ENCODE data around the gene DYNC2H1.

Gene DYNC2H1

GRCh38 chr11:103484545-103484944, 375.3 kb downstream of the DYNC2H1 start:
- DNase-seq (ENCODE audit: extremely low spot score): peak; percentile 8
- ChIA-PET CTCF (no interaction called here), POLR2A (no interaction called here)
- TF ChIP-seq L3MBTL2 (conservative IDR thresholded peaks at IDR 0.05) (no peak), BHLHE40 (IDR thresholded peaks at IDR 0.05; ENCODE audit: borderline replicate concordance) (no peak)

DNA sequence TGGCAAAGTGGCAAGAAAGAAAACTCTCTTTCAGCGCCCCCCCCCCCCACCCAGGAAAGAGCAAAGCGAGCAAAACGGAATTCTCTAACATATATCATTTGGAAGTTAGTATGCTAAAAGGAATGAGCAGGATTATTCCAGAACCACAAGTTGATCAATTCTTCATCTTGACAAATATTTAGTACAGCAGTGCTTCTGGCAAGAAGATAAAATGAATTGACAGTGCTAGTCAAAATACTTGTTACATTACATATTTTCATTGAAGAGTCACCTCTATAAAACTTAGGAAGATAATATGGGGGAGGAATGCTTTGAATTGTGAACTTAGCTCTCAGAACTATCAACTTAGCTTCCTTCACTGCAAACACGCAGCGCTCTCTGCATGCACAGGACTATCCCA, 377.4 kb downstream of the DYNC2H1 start:
- no peak for TF ChIP-seq ELF4 (IDR thresholded peaks at IDR 0.05)
- TF ChIP-seq BHLHE40 (IDR thresholded peaks at IDR 0.05; ENCODE audit: borderline replicate concordance): no peak
- POLR2A ChIA-PET: no interaction called here
- CTCF ChIA-PET: interaction anchor here (0.7 kb wide), 1 partner anchor 1070 kb away, joined by 3 read pairs; no protein-coding TSS in a partner anchor
- no peak for DNase-seq (ENCODE audit: extremely low spot score)

DNA sequence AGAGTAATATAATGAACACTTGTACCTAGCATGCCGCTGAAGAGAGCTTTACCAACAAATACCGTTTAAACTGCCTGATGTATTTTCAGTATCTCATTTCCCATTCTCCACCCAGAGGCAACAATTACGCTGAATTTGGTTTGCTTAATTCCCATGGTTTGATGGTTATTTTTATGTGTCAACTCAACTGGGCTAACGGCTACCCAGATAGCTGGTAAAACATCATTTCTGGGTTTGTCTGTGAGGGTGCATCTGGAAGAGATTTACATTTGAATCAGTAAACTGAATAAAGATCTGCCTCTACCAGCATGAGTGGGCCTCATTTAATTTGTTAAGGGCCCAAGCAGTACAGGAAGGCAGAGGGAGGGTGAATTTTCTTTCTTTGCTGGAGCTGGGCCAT, 377.9 kb downstream of the DYNC2H1 start:
- CTCF ChIA-PET: interaction anchor here (0.6 kb wide), 1 partner anchor 17 kb away, joined by 3 read pairs; no protein-coding TSS in a partner anchor
- no peak for DNase-seq (ENCODE audit: extremely low spot score)
- POLR2A ChIA-PET: no interaction called here

DNA sequence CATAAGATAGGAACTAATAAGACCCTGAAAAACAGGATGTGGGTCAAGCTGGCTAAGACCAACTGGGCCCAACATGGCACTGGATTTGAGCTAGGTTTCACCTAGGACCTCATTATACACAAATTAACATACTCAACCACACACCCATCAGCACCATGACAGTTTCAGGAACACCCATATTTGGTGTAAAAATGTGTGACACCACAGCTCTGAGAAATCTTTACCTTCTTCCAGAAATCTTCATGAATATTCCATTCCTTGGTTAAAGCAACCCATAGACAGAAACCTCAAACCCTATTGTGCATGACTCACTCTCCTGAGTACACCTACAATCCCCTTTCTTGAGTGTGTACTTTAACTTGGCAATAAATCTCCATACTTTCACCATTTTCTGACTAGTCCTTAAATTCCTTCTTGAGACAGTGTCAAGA, 378.8 kb downstream of the DYNC2H1 start:
- no peak for DNase-seq (ENCODE audit: extremely low spot score)
- no peak for TF ChIP-seq FOXK2 (IDR thresholded peaks at IDR 0.05)
- no peak for TF ChIP-seq CTBP1 (IDR thresholded peaks at IDR 0.05; ENCODE audit: borderline replicate concordance)
- TF ChIP-seq BHLHE40 (IDR thresholded peaks at IDR 0.05; ENCODE audit: borderline replicate concordance): no peak
- no peak for TF ChIP-seq NFRKB (IDR thresholded peaks at IDR 0.05)
- no peak for TF ChIP-seq SUZ12 (IDR thresholded peaks at IDR 0.05)
- TF ChIP-seq TARDBP (IDR thresholded peaks at IDR 0.05): no peak
- no peak for TF ChIP-seq PKNOX1 (IDR thresholded peaks at IDR 0.05)
- no peak for TF ChIP-seq HDGF (IDR thresholded peaks at IDR 0.05; ENCODE audit: borderline replicate concordance)
- TF ChIP-seq ARNT (IDR thresholded peaks at IDR 0.05): no peak
- TF ChIP-seq ZNF384 (IDR thresholded peaks at IDR 0.05): no peak
- TF ChIP-seq FOXA1 (IDR thresholded peaks at IDR 0.05): no peak
- no peak for TF ChIP-seq FOXM1 (IDR thresholded peaks at IDR 0.05; ENCODE audit: borderline replicate concordance)
- no peak for TF ChIP-seq LEF1 (IDR thresholded peaks at IDR 0.05; ENCODE audit: borderline replicate concordance)
- TF ChIP-seq ELF4 (IDR thresholded peaks at IDR 0.05): no peak
- no peak for TF ChIP-seq SP1 (IDR thresholded peaks at IDR 0.05)
- CTCF ChIA-PET: no interaction called here
- POLR2A ChIA-PET: no interaction called here

More for the DNA sequence above, 377.9 kb downstream of the DYNC2H1 start:
- TF ChIP-seq FOXM1 (IDR thresholded peaks at IDR 0.05; ENCODE audit: borderline replicate concordance) (no peak), CTBP1 (IDR thresholded peaks at IDR 0.05; ENCODE audit: borderline replicate concordance) (no peak), LEF1 (IDR thresholded peaks at IDR 0.05; ENCODE audit: borderline replicate concordance) (no peak), ELF4 (IDR thresholded peaks at IDR 0.05) (no peak), NFRKB (IDR thresholded peaks at IDR 0.05) (no peak), SP1 (IDR thresholded peaks at IDR 0.05) (no peak), PKNOX1 (IDR thresholded peaks at IDR 0.05) (no peak), FOXK2 (IDR thresholded peaks at IDR 0.05) (no peak), BHLHE40 (IDR thresholded peaks at IDR 0.05; ENCODE audit: borderline replicate concordance) (no peak), TARDBP (IDR thresholded peaks at IDR 0.05) (no peak), ZNF384 (IDR thresholded peaks at IDR 0.05) (no peak)

- ChIA-PET POLR2A (no interaction called here), CTCF (no interaction called here)
- DNase-seq (ENCODE audit: extremely low spot score): no peak
- TF ChIP-seq CTBP1 (IDR thresholded peaks at IDR 0.05; ENCODE audit: borderline replicate concordance): no peak
- no peak for TF ChIP-seq FOXA1 (IDR thresholded peaks at IDR 0.05)
- no peak for TF ChIP-seq PKNOX1 (IDR thresholded peaks at IDR 0.05)
- TF ChIP-seq FOXM1 (IDR thresholded peaks at IDR 0.05; ENCODE audit: borderline replicate concordance): no peak
- TF ChIP-seq TARDBP (IDR thresholded peaks at IDR 0.05): no peak
- no peak for TF ChIP-seq ELF4 (IDR thresholded peaks at IDR 0.05)
- no peak for TF ChIP-seq SP1 (IDR thresholded peaks at IDR 0.05)
- TF ChIP-seq LEF1 (IDR thresholded peaks at IDR 0.05; ENCODE audit: borderline replicate concordance): no peak
- TF ChIP-seq SUZ12 (IDR thresholded peaks at IDR 0.05): no peak
- TF ChIP-seq ARNT (IDR thresholded peaks at IDR 0.05): no peak
- TF ChIP-seq BHLHE40 (IDR thresholded peaks at IDR 0.05; ENCODE audit: borderline replicate concordance): no peak
- TF ChIP-seq HDGF (IDR thresholded peaks at IDR 0.05; ENCODE audit: borderline replicate concordance): no peak
- TF ChIP-seq NFRKB (IDR thresholded peaks at IDR 0.05): no peak
- no peak for TF ChIP-seq L3MBTL2 (conservative IDR thresholded peaks at IDR 0.05)
- no peak for TF ChIP-seq FOXK2 (IDR thresholded peaks at IDR 0.05)
- no peak for TF ChIP-seq ZNF384 (IDR thresholded peaks at IDR 0.05)
These were observed 379.4 kb downstream of the DYNC2H1 start for GRCh38 chr11:103488579-103488978.

DNA sequence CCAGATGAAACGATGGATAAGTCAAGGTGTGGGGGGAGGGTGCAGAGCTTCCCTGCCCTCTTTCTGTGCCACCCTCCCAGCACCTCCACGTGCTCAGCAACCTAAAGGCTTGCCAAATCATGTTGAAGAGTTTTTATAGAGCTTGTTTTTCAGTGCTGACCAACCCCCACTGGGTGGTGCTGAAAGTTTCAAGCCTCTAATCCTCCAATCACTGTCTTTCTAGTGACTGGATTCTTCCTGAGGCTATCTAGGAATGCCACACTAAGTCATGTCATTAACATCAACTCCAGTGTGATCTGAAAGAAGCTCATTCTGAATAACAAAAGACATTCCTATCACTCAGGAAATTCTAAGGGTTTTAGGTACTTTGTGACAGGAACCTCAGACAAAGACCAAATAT, 382.6 kb downstream of the DYNC2H1 start:
- no peak for DNase-seq (ENCODE audit: extremely low spot score)
- TF ChIP-seq FOXK2 (IDR thresholded peaks at IDR 0.05) (no peak), SP1 (IDR thresholded peaks at IDR 0.05) (no peak), SUZ12 (IDR thresholded peaks at IDR 0.05) (no peak), PKNOX1 (IDR thresholded peaks at IDR 0.05) (no peak), ZNF384 (IDR thresholded peaks at IDR 0.05) (no peak), ARNT (IDR thresholded peaks at IDR 0.05) (no peak), HDGF (IDR thresholded peaks at IDR 0.05; ENCODE audit: borderline replicate concordance) (no peak), ELF4 (IDR thresholded peaks at IDR 0.05) (no peak), LEF1 (IDR thresholded peaks at IDR 0.05; ENCODE audit: borderline replicate concordance) (no peak), BHLHE40 (IDR thresholded peaks at IDR 0.05; ENCODE audit: borderline replicate concordance) (no peak), CTBP1 (IDR thresholded peaks at IDR 0.05; ENCODE audit: borderline replicate concordance) (no peak), FOXM1 (IDR thresholded peaks at IDR 0.05; ENCODE audit: borderline replicate concordance) (no peak), NFRKB (IDR thresholded peaks at IDR 0.05) (no peak), TARDBP (IDR thresholded peaks at IDR 0.05) (no peak)
- ChIA-PET POLR2A (no interaction called here), CTCF (no interaction called here)

All from HEK293T (cell line).